K562 (cell line): ENCODE data around the gene DDOST. TPM values are rescaled to one million over a fixed set of nuclear protein-coding genes. Genes with fewer than 3 reads are reported as not detected.
A peak's percentile ranks its signal among the peaks of the same experiment; 100 is the strongest.

Source experiments
- ATAC-seq: fragments of 200-7000 bp; cut with Tn5 transposase; 3 replicates; pipeline ENCODE4 v1.9.1; 2020; ENCODE audit warnings: moderate library complexity
- BruUV-seq: library from RNA; stranded (reverse); fragments of 400-500 nt; replicated peaks from 2 replicates; lab custom pipeline; 2021; lab: Mats Ljungman, UMichigan
- CTCF ChIA-PET: fragments of 300-600 bp; formaldehyde crosslinking; extraction: SDS; loops from one replicate; lab custom pipeline; 2021; ENCODE audit warnings: low intra/inter-chr PET ratio; lab: Yijun Ruan, JAX
- POLR2A ChIA-PET: fragments of 300-600, 350-650 bp; sonication (Branson Sonifier 250); formaldehyde crosslinking; extraction: SDS; loops from one replicate; lab custom pipeline; 2021; ENCODE audit warnings: antibody characterized with exemption, inconsistent platforms; lab: Yijun Ruan, JAX
- DNase-seq, 4 experiments: peaks; one replicate each; pipeline versions ENCODE4 v3.0.0 to v3.0.0-alpha.2; 2011 to 2018; ENCODE audit warnings: low spot score in 3 of 4, mixed read lengths in 3 of 4; ENCODE audit errors: extremely low read depth in 1 of 4
- FAIRE-seq: peaks from 2 replicates; lab custom pipeline; 2011; peaks lifted over from hg19 to GRCh38; lab: Jason Lieb, UNC
- H2AFZ ChIP-seq: 2 replicates; pipeline ENCODE4 v1.6.0; 2011; ENCODE audit warnings: low read depth, low read length, control low read depth, inconsistent platforms
- H3K27ac ChIP-seq: fragments of 200-600 bp; 3 replicates; pipeline ENCODE4 v1.8.0; 2011; ENCODE audit warnings: low read depth, mild to moderate bottlenecking, control low read depth, inconsistent platforms, low read length, moderate library complexity, mixed read lengths; ENCODE audit errors: extremely low read depth
- H3K27me3 ChIP-seq, 2 experiments: fragments of 300-600 bp in 1 of 2; 2 replicates in 1 of 2; 3 replicates in 1 of 2; pipeline versions ENCODE4 v1.6.0 to v1.8.0; 2011; ENCODE audit warnings: inconsistent platforms in 2 of 2, low read length in 2 of 2, mild to moderate bottlenecking in 1 of 2, mixed read lengths in 1 of 2, moderate library complexity in 1 of 2; ENCODE audit not compliant: control insufficient read depth in 2 of 2, insufficient read depth in 2 of 2
- H3K36me3 ChIP-seq: fragments of 300-600 bp; 3 replicates; pipeline ENCODE4 v1.8.0; 2011; ENCODE audit warnings: mild to moderate bottlenecking, low read length, inconsistent platforms; ENCODE audit not compliant: control insufficient read depth, insufficient read depth
- H3K4me1 ChIP-seq, 2 experiments: fragments of 200-600 bp in 1 of 2; replicated peaks in 1 of 2; 2 replicates in 1 of 2; 3 replicates in 1 of 2; pipeline versions ENCODE4 v1.5.1 to v1.8.0; 2011; ENCODE audit warnings: inconsistent platforms in 2 of 2, low read length in 2 of 2, mild to moderate bottlenecking in 1 of 2, mixed read lengths in 1 of 2, moderate library complexity in 1 of 2; ENCODE audit not compliant: control insufficient read depth in 2 of 2, insufficient read depth in 2 of 2
- H3K4me2 ChIP-seq: 2 replicates; pipeline ENCODE4 v1.6.1; 2011; ENCODE audit warnings: low read length, control low read depth, inconsistent platforms, mixed read lengths; ENCODE audit not compliant: insufficient read depth
- H3K4me3 ChIP-seq: fragments of 200-600 bp; sonication (generic), shearing (Covaris generic); 2 replicates; pipeline ENCODE4 v1.5.1; 2016; ENCODE audit warnings: control low read depth, inconsistent platforms
- H3K79me2 ChIP-seq: fragments of 200-600 bp; 3 replicates; pipeline ENCODE4 v1.8.0; 2011; ENCODE audit warnings: low read length, inconsistent platforms; ENCODE audit not compliant: control insufficient read depth, insufficient read depth
- H3K9ac ChIP-seq, 2 experiments: 2 replicates each; pipeline versions ENCODE4 v1.6.0 to v1.6.1; 2011; ENCODE audit warnings: low read depth in 2 of 2, low read length in 2 of 2, control low read depth in 1 of 2, inconsistent platforms in 1 of 2, mild to moderate bottlenecking in 1 of 2, mixed read lengths in 1 of 2; ENCODE audit not compliant: insufficient read depth in 1 of 2
- H3K9me1 ChIP-seq: one replicate; pipeline ENCODE4 v1.6.0; 2011; ENCODE audit warnings: inconsistent platforms, mild to moderate bottlenecking, low read length, moderate library complexity; ENCODE audit not compliant: control insufficient read depth, insufficient read depth
- H3K9me3 ChIP-seq: replicated peaks from 2 replicates; pipeline ENCODE4 v1.5.1; 2011; ENCODE audit warnings: low read depth, low read length, inconsistent platforms; ENCODE audit not compliant: control insufficient read depth, insufficient read depth
- H4K20me1 ChIP-seq: replicated peaks from 2 replicates; pipeline ENCODE4 v1.6.1; 2011; ENCODE audit warnings: low read length, inconsistent platforms, mixed read lengths; ENCODE audit not compliant: control insufficient read depth, insufficient read depth
- CBX5 ChIP-seq: IDR thresholded peaks from 2 replicates; pipeline ENCODE4 v1.6.1; 2014; ENCODE audit warnings: low read depth, borderline replicate concordance
- CEBPB ChIP-seq: fragments of 450-650 bp; IDR thresholded peaks from 2 replicates; pipeline ENCODE4 v1.6.1; 2016; ENCODE audit warnings: missing genetic modification characterization, missing compliant biosample characterization
- CREM ChIP-seq: IDR thresholded peaks from 2 replicates; pipeline ENCODE4 v1.6.1; 2014; ENCODE audit warnings: antibody characterized with exemption, low read depth
- KDM1A ChIP-seq, 2 experiments: fragments of 450-650 bp; IDR thresholded peaks; 2 replicates each; pipeline ENCODE4 v1.6.1; 2016; ENCODE audit warnings: mild to moderate bottlenecking in 2 of 2
- NFIX ChIP-seq: fragments of 250-450 bp; sonication (Bioruptor Pico); IDR thresholded peaks from 2 replicates; pipeline ENCODE4 v1.4.0; 2020; ENCODE audit warnings: low read depth, mild to moderate bottlenecking, moderate library complexity
- RBM25 ChIP-seq: fragments of 200-400 bp; formaldehyde crosslinking; IDR thresholded peaks from 2 replicates; pipeline ENCODE4 v1.6.1; 2018; ENCODE audit warnings: low read length, low read depth, moderate library complexity; ENCODE audit not compliant: severe bottlenecking
- TRIM24 ChIP-seq, 2 experiments: fragments of 450-650 bp; IDR thresholded peaks; 2 replicates each; pipeline ENCODE4 v1.6.1; 2016
- ZNF639 ChIP-seq, 2 experiments: fragments of 200-800 bp in 1 of 2; sonication (Bioruptor generic) in 1 of 2; sonication (generic) in 1 of 2; formaldehyde crosslinking in 1 of 2; IDR thresholded peaks in 1 of 2; conservative IDR thresholded peaks in 1 of 2; 2 replicates each; pipeline versions ENCODE4 v1.5.0 to v1.6.1; 2016 to 2020; ENCODE audit warnings: missing compliant biosample characterization in 1 of 2, missing genetic modification characterization in 1 of 2, missing genetic modification reagents in 1 of 2
- WGBS: fragments of 100-300 bp; shearing (Covaris generic); methylation state at CpG from one replicate; pipeline ENCODE4 v1.1.6; 2016; ENCODE audit warnings: low coverage, mixed read lengths; ENCODE audit not compliant: insufficient coverage; ENCODE audit errors: missing lambda C conversion rate; 5-methylcytosine and 5-hydroxymethylcytosine counted together
- in situ Hi-C: fragments of 300-500 bp; cut with MboI; formaldehyde crosslinking; loops from 4 replicates; pipeline ENCODE4 v1.15.0; 2018; ENCODE audit warnings: inconsistent platforms, mixed read lengths
- intact Hi-C: fragments of 100-400 bp; cut with micrococcal nuclease; formaldehyde crosslinking; loops from 2 replicates; pipeline ENCODE4 v1.14.2; 2022
- polyA plus RNA-seq, 8 experiments: library from polyadenylated mRNA; depleted of rRNA in 4 of 8; stranded (reverse) in 5 of 8; unstranded in 3 of 8; fragments of >200 nt; fragmentation: Nextera tagmentation in 2 of 8; fragmentation: Illumina TruSeq in 1 of 8; extraction: Ambion mirVana in 2 of 8; extraction: Trizol in 1 of 8; gene quantifications; 2 replicates each; pipeline versions ENCODE4 v1.2.1 to v1.2.3, GENCODE V29; 2011 to 2014; ENCODE audit warnings: inconsistent platforms in 1 of 8, missing spikeins in 1 of 8
- total RNA-seq, 7 experiments: library from RNA; depleted of rRNA in 6 of 7; stranded (reverse); fragments of >200 nt in 6 of 7; fragmentation: Illumina TruSeq in 2 of 7; extraction: Trizol in 2 of 7; gene quantifications; 2 replicates each; pipeline versions ENCODE4 v1.2.1 to v1.2.3, GENCODE V29; 2011 to 2021; ENCODE audit warnings: low replicate concordance in 1 of 7

DDOST gene
- total and polyA plus RNA-seq, 9 of the 15 experiments (the other 6 are each of a cell fraction or from before 2014, with no cell fraction given) = 173 to 306 (median 222) TPM

- Histone ChIP-seq H3K4me3 (no peak overlapping the region), H3K9ac (no peak overlapping the region)
- POLR2A ChIA-PET = no interaction called here
These were observed 49.5 kb downstream of the DDOST start for GRCh38 chr1:20611652-20612051.

GRCh38 chr1:20610970-20611369 lies 50.2 kb downstream of the DDOST start:
- H3K36me3 ChIP-seq = no peaks in the 10 kb centered on the region
- ChIA-PET CTCF (no interaction called here), POLR2A (no interaction called here)
- H2AFZ ChIP-seq = no peak overlapping the region
- in situ Hi-C loops = no loop called here
- no peaks in the 10 kb centered on the region for H4K20me1 ChIP-seq
- BruUV-seq = no TSS peak
- ATAC-seq = no peak
- no peaks in the 10 kb centered on the region for H3K9me3 ChIP-seq
- H3K27ac ChIP-seq = no peak overlapping the region
- H3K4me3 ChIP-seq = no peak overlapping the region
- FAIRE-seq = no peak
- H3K79me2 ChIP-seq = no peaks in the 10 kb centered on the region
- TF ChIP-seq CEBPB (tag) (no peak), CREM (no peak), ZNF639 (CRISPR knock-in tag; conservative IDR thresholded peaks at IDR 0.05 in 1 of 2, IDR thresholded peaks at IDR 0.05 in 1 of 2) (no peak), TRIM24 (IDR thresholded peaks at IDR 0.05) (no peak)
- DNase-seq = no peak
- H3K4me2 ChIP-seq = no peak overlapping the region
- H3K9me1 ChIP-seq = no peaks in the 10 kb centered on the region
- H3K9ac ChIP-seq = no peak overlapping the region
- H3K27me3 ChIP-seq = peaks cover 19 to 23% of the 10 kb centered on the region in 2 experiments
- 14% methylated on average over 2 of the region's 2 CpGs for WGBS
- intact Hi-C loops = no loop called here
- H3K4me1 ChIP-seq = peaks cover 2 to 6% of the 10 kb centered on the region in 2 experiments; a peak in 2 of 5 replicates

More at GRCh38 chr1:20611652-20612051, 49.5 kb downstream of the DDOST start:
- H3K4me2 ChIP-seq = no peak overlapping the region
- in situ Hi-C loops (no loop called here), intact Hi-C loops (no loop called here)
- BruUV-seq = no TSS peak
- no peaks in the 10 kb centered on the region for H4K20me1 ChIP-seq
- no peaks in the 10 kb centered on the region for H3K36me3 ChIP-seq
- H3K27ac ChIP-seq = no peak overlapping the region
- H3K9me1 ChIP-seq = no peaks in the 10 kb centered on the region
- no peaks in the 10 kb centered on the region for H3K9me3 ChIP-seq
- FAIRE-seq = no peak
- H3K4me1 ChIP-seq = peaks cover 2 to 6% of the 10 kb centered on the region in 2 experiments; a peak in 2 of 5 replicates
- DNase-seq = no peak
- ATAC-seq = no peak
- TF ChIP-seq KDM1A (IDR thresholded peaks at IDR 0.05) (0 out of 4 replicates have a peak, but pooled peaks of 1 of the 2 experiments have one; percentile 18), CBX5 (no peak), RBM25 (peak; percentile 19), NFIX (CRISPR knock-in tag) (no peak)
- H3K79me2 ChIP-seq = no peaks in the 10 kb centered on the region
- H2AFZ ChIP-seq = no peak overlapping the region
- CTCF ChIA-PET = no interaction called here
- 37% methylated on average over 5 of the region's 5 CpGs for whole genome bisulfite sequencing
- peaks cover 15 to 19% of the 10 kb centered on the region in 2 experiments for H3K27me3 ChIP-seq
